ENCODE data around the gene TMPRSS4. TPM values are rescaled to one million over a fixed set of nuclear protein-coding genes. Genes with fewer than 3 reads are reported as not detected.
A peak's percentile ranks its signal among the peaks of the same experiment; 100 is the strongest.

The TMPRSS4 gene
- total and polyA plus RNA-seq, 9 of the 15 experiments (the other 6 are each of a cell fraction or from before 2014, with no cell fraction given): 4.0 to 10.0 (median 5.6) TPM

DNA sequence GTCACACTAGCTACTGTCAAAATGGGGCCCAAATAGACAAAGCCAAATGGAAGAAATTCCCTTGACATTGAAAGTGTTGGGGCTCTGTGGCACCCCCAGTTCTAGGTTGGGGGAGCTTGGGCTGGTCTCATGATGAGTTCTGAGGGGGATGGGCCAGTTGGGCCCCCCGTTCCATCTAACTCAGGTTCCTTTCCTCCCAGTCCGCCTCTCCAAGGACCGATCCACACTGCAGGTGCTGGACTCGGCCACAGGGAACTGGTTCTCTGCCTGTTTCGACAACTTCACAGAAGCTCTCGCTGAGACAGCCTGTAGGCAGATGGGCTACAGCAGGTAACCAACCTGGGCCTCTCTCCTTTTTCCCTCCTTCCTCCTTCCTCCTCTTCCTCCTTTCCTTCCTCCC, 27.6 kb downstream of the TMPRSS4 start:
- CTCF ChIA-PET (ENCODE audit: low intra/inter-chr PET ratio): no interaction called here
- Histone ChIP-seq H3K4me3 (no peak overlapping the region), H3K4me1 (replicated peaks in 1 of 2; ENCODE audit: control insufficient read depth in 2 of 2, insufficient read depth in 2 of 2, low read length in 2 of 2) (peaks cover 12 to 42% of the 10 kb centered on the region in 2 experiments), H3K9me1 (ENCODE audit: control insufficient read depth, insufficient read depth, low read length) (no peaks in the 10 kb centered on the region), H3K36me3 (ENCODE audit: control insufficient read depth, insufficient read depth, low read length) (no peaks in the 10 kb centered on the region), H4K20me1 (replicated peaks; ENCODE audit: control insufficient read depth, insufficient read depth, low read length) (no peaks in the 10 kb centered on the region), H3K4me2 (ENCODE audit: insufficient read depth, low read length) (peak overlapping the region; percentile 99; the same call in 1 of the 2 replicates), H2AFZ (ENCODE audit: low read depth, low read length) (no peak overlapping the region), H3K9ac (ENCODE audit: insufficient read depth in 1 of 2, low read depth in 2 of 2, low read length in 2 of 2) (no peak overlapping the region), H3K27ac (ENCODE audit: extremely low read depth, low read depth, low read length) (no peak overlapping the region), H3K9me3 (replicated peaks; ENCODE audit: control insufficient read depth, insufficient read depth, low read depth, low read length) (no peaks in the 10 kb centered on the region), H3K27me3 (ENCODE audit: control insufficient read depth in 2 of 2, insufficient read depth in 2 of 2, low read length in 2 of 2) (no peaks in the 10 kb centered on the region), H3K79me2 (ENCODE audit: control insufficient read depth, insufficient read depth, low read length) (peaks cover 9% of the 10 kb centered on the region; the same call in 2 of the 3 replicates)
- no peak for ATAC-seq
- intact Hi-C loops (cut with micrococcal nuclease) (no loop called here), in situ Hi-C loops (cut with MboI) (no loop called here)
- FAIRE-seq: no peak
- no TSS peak for BruUV-seq (replicated peaks)
- no peak for DNase-seq (ENCODE audit: extremely low read depth in 1 of 4, low spot score in 3 of 4)
- TF ChIP-seq ZNF24 (IDR thresholded peaks at IDR 0.05) (no peak), RFX5 (IDR thresholded peaks at IDR 0.05; ENCODE audit: low read depth, low read length) (no peak), FOSL1 (tag; conservative IDR thresholded peaks at IDR 0.05) (no peak), POLR2H (tag; IDR thresholded peaks at IDR 0.05; ENCODE audit: low read depth) (no peak), JUN (IDR thresholded peaks at IDR 0.05; ENCODE audit: borderline replicate concordance, low read depth, low read length) (no peak), JUN (CRISPR knock-in tag; IDR thresholded peaks at IDR 0.05; ENCODE audit: borderline replicate concordance) (no peak), ZNF282 (CRISPR knock-in tag; IDR thresholded peaks at IDR 0.05) (no peak), ZNF77 (CRISPR knock-in tag; IDR thresholded peaks at IDR 0.05) (no peak)
- TF ChIP-seq, protein P1, sequence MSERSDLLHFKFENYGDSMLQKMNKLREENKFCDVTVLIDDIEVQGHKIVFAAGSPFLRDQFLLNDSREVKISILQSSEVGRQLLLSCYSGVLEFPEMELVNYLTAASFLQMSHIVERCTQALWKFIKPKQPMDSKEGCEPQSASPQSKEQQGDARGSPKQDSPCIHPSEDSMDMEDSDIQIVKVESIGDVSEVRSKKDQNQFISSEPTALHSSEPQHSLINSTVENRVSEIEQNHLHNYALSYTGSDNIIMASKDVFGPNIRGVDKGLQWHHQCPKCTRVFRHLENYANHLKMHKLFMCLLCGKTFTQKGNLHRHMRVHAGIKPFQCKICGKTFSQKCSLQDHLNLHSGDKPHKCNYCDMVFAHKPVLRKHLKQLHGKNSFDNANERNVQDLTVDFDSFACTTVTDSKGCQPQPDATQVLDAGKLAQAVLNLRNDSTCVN (CRISPR knock-in tag; IDR thresholded peaks at IDR 0.05): no peak
- TF ChIP-seq, protein P2, sequence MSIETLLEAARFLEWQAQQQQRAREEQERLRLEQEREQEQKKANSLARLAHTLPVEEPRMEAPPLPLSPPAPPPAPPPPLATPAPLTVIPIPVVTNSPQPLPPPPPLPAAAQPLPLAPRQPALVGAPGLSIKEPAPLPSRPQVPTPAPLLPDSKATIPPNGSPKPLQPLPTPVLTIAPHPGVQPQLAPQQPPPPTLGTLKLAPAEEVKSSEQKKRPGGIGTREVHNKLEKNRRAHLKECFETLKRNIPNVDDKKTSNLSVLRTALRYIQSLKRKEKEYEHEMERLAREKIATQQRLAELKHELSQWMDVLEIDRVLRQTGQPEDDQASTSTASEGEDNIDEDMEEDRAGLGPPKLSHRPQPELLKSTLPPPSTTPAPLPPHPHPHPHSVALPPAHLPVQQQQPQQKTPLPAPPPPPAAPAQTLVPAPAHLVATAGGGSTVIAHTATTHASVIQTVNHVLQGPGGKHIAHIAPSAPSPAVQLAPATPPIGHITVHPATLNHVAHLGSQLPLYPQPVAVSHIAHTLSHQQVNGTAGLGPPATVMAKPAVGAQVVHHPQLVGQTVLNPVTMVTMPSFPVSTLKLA (conservative IDR thresholded peaks at IDR 0.05): no peak
- POLR2A ChIA-PET: interaction anchor here (0.6 to 2.5 kb wide), 4 partner anchors 7 to 344 kb away, joined by 3 to 9 read pairs (median 4); no protein-coding TSS in a partner anchor
- 92% methylated on average over 5 of the region's 6 CpGs for WGBS (ENCODE audit: insufficient coverage, low coverage, missing lambda C conversion rate)
